NCI-H1694 treated with DMSO at 0.1 percent for 48 hours (cell line): ENCODE data around the gene SLC17A2.

ENCODE experiments used
- DNase-seq: peaks from one replicate; lab custom pipeline; 2025; lab: John Stamatoyannopoulos, UW

SLC17A2 gene

DNA sequence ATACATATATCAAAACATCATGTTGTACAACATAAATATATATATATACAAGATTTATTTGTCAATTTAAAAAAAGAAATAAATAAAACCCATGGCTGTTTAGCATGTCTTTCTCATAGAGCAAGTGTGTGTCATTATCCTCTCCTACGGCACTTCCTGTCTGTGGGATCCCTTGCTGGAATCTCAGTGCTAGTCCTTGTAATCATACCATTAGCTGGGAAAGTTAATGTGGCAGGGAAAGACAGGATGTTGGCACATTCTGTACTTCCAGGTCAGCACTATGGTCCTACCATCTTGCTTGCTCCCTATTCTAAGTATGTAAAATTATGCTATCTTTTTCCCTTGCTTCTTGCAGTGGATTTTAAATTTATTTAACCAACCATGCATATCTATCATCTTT, 47.0 kb downstream of the SLC17A2 start:
- DNase-seq = no peak

DNA sequence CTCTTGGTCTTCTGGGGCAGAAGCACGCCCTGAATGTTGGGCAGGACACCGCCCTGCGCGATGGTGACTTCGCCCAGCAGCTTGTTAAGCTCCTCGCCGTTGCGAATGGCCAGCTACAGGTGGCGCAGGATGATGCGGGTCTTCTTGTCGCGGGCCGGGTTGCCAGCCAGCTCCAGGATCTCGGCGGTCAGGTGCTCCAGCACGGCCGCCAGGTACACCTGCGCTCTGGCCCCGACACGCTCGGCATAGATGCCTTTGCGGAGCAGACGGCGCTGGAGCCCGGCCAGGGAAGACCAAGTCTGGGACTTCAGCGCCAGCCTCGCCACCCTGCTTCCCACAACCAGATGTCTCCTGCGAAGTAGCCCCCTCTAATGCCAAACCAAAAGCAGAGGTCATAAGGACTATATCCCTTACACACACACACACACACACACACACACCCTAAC, 48.4 kb downstream of the SLC17A2 start:
- no peak for DNase-seq

DNA sequence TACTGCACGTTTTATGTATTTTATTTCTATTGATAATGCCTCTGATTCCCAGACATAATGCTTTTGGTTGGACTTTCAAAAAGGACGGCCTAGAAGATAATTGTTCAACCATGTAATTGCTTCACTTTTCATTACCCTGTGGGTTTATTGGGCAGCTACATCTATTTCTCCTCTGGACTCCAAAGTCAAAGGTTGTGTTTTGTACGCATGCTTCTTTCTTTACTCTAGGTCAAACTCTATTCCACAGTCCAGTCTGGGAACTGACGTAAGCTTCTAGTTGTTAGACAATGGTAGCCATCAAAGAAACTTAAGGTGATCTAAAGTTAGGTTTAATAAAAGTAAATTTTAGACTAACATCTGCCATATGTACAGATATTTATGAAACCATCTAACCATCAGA, 49.9 kb downstream of the SLC17A2 start:
- no peak for DNase-seq

DNA sequence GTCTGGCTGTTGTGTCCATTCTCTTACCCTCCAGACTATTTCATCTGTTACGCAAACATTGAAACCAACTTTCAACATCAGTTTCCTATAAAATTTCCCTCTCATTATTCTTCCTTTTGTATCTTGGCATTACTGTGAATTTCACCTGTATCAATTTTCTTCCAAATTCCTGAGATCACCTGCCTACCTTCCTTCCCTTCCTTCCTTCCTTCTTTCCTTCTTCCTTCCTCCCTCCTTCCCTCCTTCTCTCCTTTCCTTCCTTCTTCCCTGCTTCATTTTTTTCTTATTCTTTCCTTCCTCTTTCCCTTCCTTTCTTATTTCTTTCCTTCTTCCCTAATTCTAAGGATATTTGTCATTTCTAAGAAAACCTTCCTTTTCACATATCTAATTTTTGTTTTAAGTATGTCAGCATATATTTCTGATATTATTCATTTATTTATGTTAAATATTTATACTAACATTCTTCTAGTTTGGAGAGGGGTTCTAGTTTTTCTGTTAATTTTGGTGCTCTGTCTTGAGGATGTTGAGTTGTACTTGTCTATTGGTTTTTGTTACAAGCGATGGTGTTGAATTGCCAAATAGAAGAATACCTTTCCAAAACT, 51.7 kb downstream of the SLC17A2 start:
- no peak for DNase-seq

DNA sequence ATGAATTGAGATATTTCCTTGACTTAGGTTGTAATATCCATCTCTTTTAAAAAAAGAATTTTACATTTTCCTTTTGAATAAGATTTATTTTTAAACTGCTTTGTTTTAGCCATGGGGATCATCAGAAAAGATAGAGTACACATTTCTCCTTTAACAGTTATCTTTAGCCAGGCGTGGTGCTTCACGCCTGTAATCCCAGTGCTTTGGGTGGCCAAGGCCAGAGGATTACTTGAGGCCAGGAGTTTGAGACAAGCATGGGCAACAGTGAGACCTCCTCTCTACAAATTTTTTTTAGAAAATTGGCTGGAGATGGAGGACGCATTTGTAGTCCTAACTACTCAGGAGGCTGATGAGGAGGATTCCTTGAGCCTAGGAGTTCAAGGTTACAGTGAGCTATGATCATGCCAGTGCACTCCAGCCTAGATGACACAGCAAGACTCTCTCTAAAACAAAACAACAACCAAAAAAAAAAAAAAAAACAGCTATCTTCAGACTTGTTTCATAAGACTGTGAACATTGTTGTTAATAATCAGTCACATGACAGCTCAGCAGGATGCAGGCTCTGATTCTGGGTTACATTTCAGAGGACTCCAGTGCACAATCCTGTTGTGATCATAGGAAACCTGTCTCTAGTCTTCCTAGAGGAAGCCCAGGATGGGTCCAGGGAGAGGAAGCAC, 54.4 kb downstream of the SLC17A2 start:
- no peak for DNase-seq

DNA sequence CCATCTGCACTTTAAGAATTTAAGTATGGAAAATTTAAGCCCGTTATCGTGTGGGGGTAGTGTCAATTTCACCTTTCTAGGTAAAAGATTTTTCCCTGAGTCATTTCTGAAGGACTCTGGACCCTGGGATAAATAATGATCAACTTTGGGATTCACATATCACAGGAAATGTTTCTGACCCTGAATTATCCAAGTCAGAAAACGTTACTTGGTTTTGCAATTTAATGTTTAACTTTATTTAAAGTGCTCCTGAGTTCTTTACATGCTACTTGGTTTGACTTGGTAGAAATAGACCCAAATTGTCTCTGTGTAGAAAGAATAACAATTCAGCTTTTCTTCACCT, 55.0 kb downstream of the SLC17A2 start:
- DNase-seq = no peak

DNA sequence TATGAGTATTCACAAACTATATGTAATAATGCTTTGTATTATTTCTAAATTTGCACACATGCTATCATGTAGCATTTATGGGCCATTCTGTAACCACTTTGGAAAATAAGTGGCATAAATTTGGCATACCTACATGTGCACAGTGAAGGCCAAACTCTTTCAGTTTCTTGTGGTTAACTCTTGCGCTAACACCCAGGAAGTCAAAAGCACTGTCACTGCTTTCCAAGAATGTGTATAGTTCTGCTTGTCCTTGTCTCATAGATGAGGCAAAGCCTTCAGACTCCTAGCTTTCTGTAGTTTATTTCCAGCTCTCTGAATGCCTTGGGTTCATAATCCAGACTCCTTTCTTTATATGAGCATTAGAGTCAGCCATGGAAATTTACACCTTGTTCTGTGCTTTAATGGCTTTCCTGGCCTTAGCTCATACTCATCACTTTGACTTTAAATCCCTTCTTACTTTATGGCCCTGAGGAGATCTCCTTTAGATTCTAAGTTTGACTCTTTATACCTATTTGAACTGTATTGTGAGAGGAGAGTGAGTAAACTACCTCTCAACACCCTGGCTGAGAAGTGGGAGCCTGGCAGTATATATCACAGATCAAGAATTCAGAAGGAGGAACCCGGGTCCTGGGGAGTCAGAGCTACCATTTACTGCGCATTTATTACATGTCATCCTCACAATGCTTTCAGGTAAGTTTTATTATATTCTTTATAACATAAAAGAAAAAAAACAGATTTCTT, 55.5 kb downstream of the SLC17A2 start:
- no peak for DNase-seq

DNA sequence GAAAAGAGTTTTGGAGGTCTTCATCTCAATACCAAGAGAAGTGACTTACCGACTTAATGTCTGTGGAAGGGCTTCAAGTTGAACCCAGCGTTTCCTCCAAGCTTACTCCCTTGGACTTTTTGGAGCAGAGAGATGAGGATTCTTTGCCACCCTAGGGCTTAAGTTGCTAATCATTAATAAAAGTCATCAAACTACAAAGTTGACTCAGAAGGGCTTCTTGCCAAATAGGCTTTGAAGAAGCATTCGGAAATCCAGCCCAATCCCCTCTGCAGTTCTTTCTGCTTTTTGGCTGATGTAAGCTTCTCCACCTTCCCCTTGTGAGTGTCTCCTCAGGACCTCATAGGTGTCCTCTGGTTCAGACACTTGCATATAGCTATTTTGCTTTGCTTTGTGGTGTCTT, 56.4 kb downstream of the SLC17A2 start, which contains the start of gene SLC17A3:
TSS of gene SLC17A3 (minus strand) at position 126 of the 400 bp plus-strand sequence. CDS start 5,856 bp downstream, outside the sequence.
- no peak for DNase-seq

DNA sequence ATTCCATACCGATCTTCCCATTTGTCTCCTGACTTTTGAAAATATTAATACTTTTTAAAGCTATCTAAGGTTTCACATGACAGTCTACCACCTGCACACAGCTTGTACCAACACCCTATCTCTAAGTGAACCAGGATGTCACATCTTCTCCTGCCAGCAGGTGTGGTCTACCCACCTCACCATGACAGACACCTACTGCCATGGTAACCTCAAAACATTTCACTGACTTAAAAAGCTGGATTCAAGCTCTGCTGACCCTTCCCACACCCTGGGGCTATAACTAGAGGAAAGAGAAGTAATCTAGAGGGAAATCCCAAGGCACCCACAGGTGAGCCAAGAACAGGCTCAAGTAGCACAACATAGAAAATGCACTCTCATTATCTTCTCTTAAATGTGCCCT, 57.7 kb downstream of the SLC17A2 start:
- DNase-seq = no peak

DNA sequence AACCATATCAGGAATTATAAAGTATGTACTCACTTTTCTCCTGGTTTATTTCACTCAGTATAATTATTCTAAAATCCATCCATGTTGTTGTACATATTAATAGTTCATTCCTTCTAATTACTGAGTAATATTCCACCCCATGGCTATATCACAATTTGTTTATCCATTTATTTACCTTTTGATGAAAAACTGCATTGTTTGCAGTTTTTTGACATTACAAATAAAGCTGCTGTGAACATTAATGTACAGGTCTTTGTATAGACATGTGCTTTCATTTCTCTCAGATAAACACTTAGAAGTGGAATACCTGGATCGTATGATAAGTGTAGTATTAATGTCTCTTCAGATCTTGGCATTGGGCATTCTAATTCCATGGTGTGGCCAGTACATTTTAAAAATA, 60.7 kb downstream of the SLC17A2 start:
- DNase-seq = no peak

DNA sequence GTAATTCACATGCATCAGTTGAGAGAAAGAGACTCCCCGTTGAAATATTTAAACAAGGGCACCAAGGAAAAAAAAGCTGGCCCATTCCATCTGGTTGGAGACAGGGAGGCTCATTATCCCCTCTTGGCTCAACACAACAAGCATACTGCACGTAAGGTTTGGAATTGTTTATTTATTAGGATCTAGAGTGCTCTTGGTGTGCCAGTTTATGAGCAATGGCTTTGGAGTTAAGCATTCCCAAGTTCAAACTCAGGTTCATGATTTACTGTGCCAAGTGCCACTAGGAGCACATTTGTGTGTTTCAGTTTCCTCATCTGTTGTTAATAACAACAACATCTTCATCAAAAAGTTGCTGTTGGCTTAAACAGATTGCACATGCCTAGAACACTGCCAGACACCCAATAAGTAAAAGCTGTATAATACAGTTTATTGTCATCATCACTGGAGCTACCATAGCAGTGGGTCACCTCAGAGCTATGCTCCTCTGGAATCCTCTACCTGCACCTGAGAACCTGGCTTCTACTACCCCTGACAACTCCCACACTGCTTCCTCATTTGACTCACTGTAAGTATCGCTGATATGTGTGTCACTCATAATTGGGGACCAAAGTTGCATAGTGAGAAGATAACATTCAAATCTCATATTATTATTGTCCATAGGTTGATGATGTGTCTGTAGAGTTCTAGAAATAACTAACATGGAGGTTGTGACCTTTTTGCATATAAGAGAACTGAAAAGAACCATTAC, 61.9 kb downstream of the SLC17A2 start:
- no peak for DNase-seq

DNA sequence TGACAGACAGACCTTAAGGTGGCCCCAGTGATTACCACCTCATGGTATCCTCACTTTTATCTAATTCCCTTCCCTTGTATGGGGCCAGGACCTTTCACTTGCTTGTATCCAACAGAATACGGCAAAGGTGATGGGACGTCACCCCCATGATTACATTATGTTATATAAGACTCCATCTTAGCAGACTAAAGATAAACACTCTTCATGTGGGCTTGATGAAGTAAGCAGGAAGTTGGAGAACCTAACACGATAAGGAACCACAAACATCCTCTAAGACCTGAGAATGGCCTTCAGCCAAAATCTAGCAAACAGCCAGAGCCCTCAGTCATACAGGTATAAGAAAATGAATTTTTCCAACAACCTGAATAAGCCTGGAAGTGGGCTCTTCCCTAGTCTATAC, 64.5 kb downstream of the SLC17A2 start:
- DNase-seq = no peak

DNA sequence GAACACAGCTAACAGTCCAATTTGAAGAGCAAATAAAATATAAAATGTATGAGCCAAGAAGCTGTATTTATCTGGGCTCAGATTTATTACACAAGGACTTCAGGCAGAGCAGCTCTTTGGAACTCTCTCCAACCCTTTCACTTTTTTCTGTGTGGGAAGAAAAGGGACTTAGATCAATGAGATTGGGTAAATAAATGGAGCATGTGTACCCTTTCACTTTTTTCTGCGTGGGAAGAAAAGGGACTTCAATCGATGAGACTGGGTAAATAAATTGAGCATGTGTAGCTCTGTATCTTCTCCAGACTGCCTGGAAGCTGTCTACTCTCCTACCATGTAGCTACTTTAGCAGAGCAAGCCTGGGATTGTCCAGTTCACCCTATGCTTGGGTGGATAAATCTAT, 67.1 kb downstream of the SLC17A2 start:
- DNase-seq = no peak
